IMR-90 (cell line): ENCODE results near the gene P2RX7. TPM values are rescaled to one million over a fixed set of nuclear protein-coding genes. Genes with fewer than 3 reads are reported as not detected.

Experiments
- ATAC-seq: fragments of 200-7000 bp; cut with Tn5 transposase; 2 replicates; pipeline ENCODE4 v1.9.1; 2020; ENCODE audit warnings: low read depth, mild to moderate bottlenecking, moderate library complexity
- BruUV-seq: library from RNA; stranded (reverse); fragments of 400-500 nt; replicated peaks from 2 replicates; lab custom pipeline; 2021; lab: Mats Ljungman, UMichigan
- CTCF ChIA-PET: fragments of 300-600 bp; formaldehyde crosslinking; extraction: SDS; loops from one replicate; lab custom pipeline; 2021; ENCODE audit warnings: antibody characterized with exemption; lab: Yijun Ruan, JAX
- POLR2A ChIA-PET: fragments of 300-600 bp; sonication (Branson Sonifier 250); formaldehyde crosslinking; loops from one replicate; lab custom pipeline; 2022; ENCODE audit warnings: antibody characterized with exemption; ENCODE audit not compliant: unreplicated experiment; lab: Charles Lee
- DNase-seq: peaks from one replicate; pipeline ENCODE4 v3.0.0; 2013
- H2AFZ ChIP-seq: replicated peaks from 2 replicates; pipeline ENCODE3; 2013; ENCODE audit warnings: low read length, mild to moderate bottlenecking; ENCODE audit not compliant: poor library complexity
- H2AK5ac ChIP-seq: 2 replicates; pipeline ENCODE4 v1.6.1; 2013; ENCODE audit warnings: low read depth, low read length, inconsistent platforms
- H2AK9ac ChIP-seq: replicated peaks from 2 replicates; pipeline ENCODE3; 2013; ENCODE audit warnings: mild to moderate bottlenecking, low read depth, low read length, moderate library complexity; ENCODE audit not compliant: poor library complexity
- H2BK120ac ChIP-seq: 2 replicates; pipeline ENCODE4 v1.6.1; 2013; ENCODE audit warnings: low read depth, low read length, inconsistent platforms
- H2BK15ac ChIP-seq: 3 replicates; pipeline ENCODE4 v1.6.1; 2013; ENCODE audit warnings: low read depth, low read length, inconsistent platforms
- H2BK20ac ChIP-seq: 2 replicates; pipeline ENCODE4 v1.6.1; 2013; ENCODE audit warnings: low read depth, mild to moderate bottlenecking, inconsistent platforms, low read length, moderate library complexity
- H2BK5ac ChIP-seq: 2 replicates; pipeline ENCODE4 v1.6.1; 2013; ENCODE audit warnings: mild to moderate bottlenecking, low read depth, low read length, inconsistent platforms; ENCODE audit not compliant: poor library complexity, severe bottlenecking
- H3K14ac ChIP-seq: replicated peaks from 2 replicates; pipeline ENCODE4 v1.6.1; 2013; ENCODE audit warnings: low read depth, low read length, inconsistent platforms
- H3K18ac ChIP-seq: 2 replicates; pipeline ENCODE4 v1.6.1; 2013; ENCODE audit warnings: low read depth, low read length, control low read depth
- H3K23ac ChIP-seq: 2 replicates; pipeline ENCODE4 v1.6.1; 2013; ENCODE audit warnings: low read depth, low read length, inconsistent platforms
- H3K27ac ChIP-seq: 2 replicates; pipeline ENCODE4 v1.5.1; 2013; ENCODE audit warnings: mild to moderate bottlenecking, control low read depth, low read length; ENCODE audit not compliant: insufficient read depth
- H3K27me3 ChIP-seq: 2 replicates; pipeline ENCODE4 v1.6.1; 2013; ENCODE audit warnings: low read length; ENCODE audit not compliant: control insufficient read depth, insufficient read depth
- H3K36me3 ChIP-seq: 2 replicates; pipeline ENCODE4 v1.6.1; 2013; ENCODE audit warnings: low read length, mixed read lengths; ENCODE audit not compliant: control insufficient read depth, insufficient read depth
- H3K4ac ChIP-seq: 2 replicates; pipeline ENCODE4 v1.6.1; 2013; ENCODE audit warnings: low read depth, low read length, inconsistent platforms
- H3K4me1 ChIP-seq: 2 replicates; pipeline ENCODE4 v1.6.1; 2013; ENCODE audit warnings: low read length, mixed read lengths; ENCODE audit not compliant: control insufficient read depth, insufficient read depth
- H3K4me2 ChIP-seq: 2 replicates; pipeline ENCODE4 v1.6.1; 2013; ENCODE audit warnings: low read depth, mild to moderate bottlenecking, control low read depth, low read length, moderate library complexity
- H3K4me3 ChIP-seq: 2 replicates; pipeline ENCODE4 v1.5.1; 2013; ENCODE audit warnings: low read depth, mild to moderate bottlenecking, control low read depth, low read length, moderate library complexity; ENCODE audit not compliant: insufficient read depth
- H3K56ac ChIP-seq: 2 replicates; pipeline ENCODE4 v1.6.1; 2013; ENCODE audit warnings: low read length, inconsistent platforms; ENCODE audit not compliant: insufficient read depth; ENCODE audit errors: extremely low read depth
- H3K79me1 ChIP-seq, 2 experiments: 2 replicates each; pipeline ENCODE4 v1.6.1; 2013; ENCODE audit warnings: low read length in 2 of 2, inconsistent platforms in 1 of 2, low read depth in 1 of 2
- H3K9ac ChIP-seq: 2 replicates; pipeline ENCODE4 v1.6.1; 2013; ENCODE audit warnings: low read depth, low read length, control low read depth
- H3K9me1 ChIP-seq: 2 replicates; pipeline ENCODE4 v1.6.1; 2013; ENCODE audit warnings: low read length, inconsistent platforms; ENCODE audit not compliant: insufficient read depth
- H3K9me3 ChIP-seq: 2 replicates; pipeline ENCODE4 v1.6.1; 2013; ENCODE audit warnings: low read length; ENCODE audit not compliant: control insufficient read depth, insufficient read depth
- H4K20me1 ChIP-seq: 2 replicates; pipeline ENCODE4 v1.6.1; 2013; ENCODE audit warnings: low read length, inconsistent platforms; ENCODE audit not compliant: insufficient read depth
- H4K5ac ChIP-seq: 2 replicates; pipeline ENCODE4 v1.6.1; 2013; ENCODE audit warnings: mild to moderate bottlenecking, low read depth, low read length, control low read depth
- H4K8ac ChIP-seq, 2 experiments: 2 replicates each; pipeline ENCODE4 v1.6.1; 2013; ENCODE audit warnings: low read depth in 2 of 2, low read length in 2 of 2, control low read depth in 1 of 2, inconsistent platforms in 1 of 2
- H4K91ac ChIP-seq: 2 replicates; pipeline ENCODE4 v1.6.1; 2013; ENCODE audit warnings: low read depth, low read length, inconsistent platforms; ENCODE audit not compliant: insufficient read depth
- BHLHE40 ChIP-seq: fragments of 150-350 bp; IDR thresholded peaks from 2 replicates; pipeline ENCODE4 v1.6.1; 2016; ENCODE audit warnings: mild to moderate bottlenecking, low read depth, low read length
- CHD1 ChIP-seq: IDR thresholded peaks from 2 replicates; pipeline ENCODE4 v1.6.1; 2012; ENCODE audit warnings: low read depth, low read length, improper control_type of control experiment
- FOS ChIP-seq: fragments of 150-350 bp; IDR thresholded peaks from 2 replicates; pipeline ENCODE4 v1.6.1; 2016; ENCODE audit warnings: low read depth, low read length
- MAFK ChIP-seq: IDR thresholded peaks from 2 replicates; pipeline ENCODE4 v1.6.1; 2012; ENCODE audit warnings: low read depth, low read length, improper control_type of control experiment
- MXI1 ChIP-seq: IDR thresholded peaks from 2 replicates; pipeline ENCODE4 v1.6.1; 2012; ENCODE audit warnings: low read depth, mild to moderate bottlenecking, low read length, moderate library complexity, borderline replicate concordance
- NFE2L2 ChIP-seq: fragments of 150-350 bp; IDR thresholded peaks from 2 replicates; pipeline ENCODE4 v1.6.1; 2016; ENCODE audit warnings: low read depth, mild to moderate bottlenecking, low read length
- RAD21 ChIP-seq: IDR thresholded peaks from 2 replicates; pipeline ENCODE4 v1.6.1; 2012; ENCODE audit warnings: low read length, improper control_type of control experiment
- RCOR1 ChIP-seq: IDR thresholded peaks from 2 replicates; pipeline ENCODE4 v1.6.1; 2012; ENCODE audit warnings: mild to moderate bottlenecking, low read length, improper control_type of control experiment; ENCODE audit not compliant: insufficient replicate concordance
- RFX5 ChIP-seq: IDR thresholded peaks from 2 replicates; pipeline ENCODE4 v1.8.0; 2012; ENCODE audit warnings: low read depth, mild to moderate bottlenecking, low read length, moderate library complexity
- SMC3 ChIP-seq: fragments of 150-350 bp; IDR thresholded peaks from 2 replicates; pipeline ENCODE4 v1.6.1; 2016; ENCODE audit warnings: low read depth, mild to moderate bottlenecking, antibody characterized with exemption, low read length, moderate library complexity
- WGBS, 2 experiments: methylation state at CpG; one replicate each; pipeline versions ENCODE4 v1.1.5 to v1.1.7; 2013; ENCODE audit warnings: missing lambda C conversion rate in 2 of 2; ENCODE audit not compliant: insufficient read length in 1 of 2; ENCODE audit errors: extremely low coverage in 2 of 2; 5-methylcytosine and 5-hydroxymethylcytosine counted together
- dilution Hi-C: fragments of 300-500 bp; cut with HindIII; formaldehyde crosslinking; loops from one replicate; pipeline ENCODE4 v1.14.3; 2018; ENCODE audit warnings: low sequenced_read_pairs; ENCODE audit not compliant: unreplicated experiment
- in situ Hi-C: fragments of 300-500 bp; cut with MboI; formaldehyde crosslinking; loops from 3 replicates; pipeline ENCODE4 v1.14.3; 2019; ENCODE audit warnings: low sequenced_read_pairs, inconsistent platforms, mixed read lengths
- intact Hi-C: fragments of 100-400 bp; cut with micrococcal nuclease; formaldehyde crosslinking; loops from 2 replicates; pipeline ENCODE4 v1.10.0; 2022
- polyA plus RNA-seq, 3 experiments: library from polyadenylated mRNA; depleted of rRNA; stranded (reverse); fragments of >200 nt; gene quantifications; 2 replicates each; pipeline ENCODE4 v1.2.3, GENCODE V29; 2012; ENCODE audit warnings: low replicate concordance in 1 of 3
- total RNA-seq: library from RNA; depleted of rRNA; stranded (reverse); fragments of >200 nt; gene quantifications from 2 replicates; pipeline ENCODE4 v1.2.3, GENCODE V29; 2012
- TF ChIP-seq, protein P1 (sequence below): fragments of 150-350 bp; IDR thresholded peaks from 2 replicates; pipeline ENCODE4 v1.6.1; 2017; ENCODE audit warnings: mild to moderate bottlenecking, antibody characterized with exemption, low read length, low read depth

Gene P2RX7
- total and polyA plus RNA-seq, 2 of the 4 experiments (the other 2 are of a cell fraction), result 0.07 to 0.18 TPM

GRCh38 chr12:121219353-121219986 is 86.8 kb downstream of the P2RX7 start:
- Histone ChIP-seq H3K27ac (no peak overlapping the region), H2AK9ac (no peak overlapping the region), H3K9ac (no peak overlapping the region), H3K14ac (no peak overlapping the region), H3K4ac (no peak overlapping the region), H2BK15ac (no peak overlapping the region), H3K27me3 (no peaks in the 10 kb centered on the region), H3K4me3 (no peak overlapping the region), H3K18ac (no peak overlapping the region), H2BK5ac (no peak overlapping the region), H3K4me1 (peaks cover 2% of the 10 kb centered on the region; the same call in 1 of the 2 replicates), H2AFZ (no peak overlapping the region), H3K36me3 (peaks cover 4% of the 10 kb centered on the region; the same call in 1 of the 2 replicates), H3K9me3 (no peaks in the 10 kb centered on the region), H4K8ac (no peak overlapping the region), H2BK20ac (no peak overlapping the region), H2AK5ac (no peak overlapping the region), H3K79me1 (peaks cover 0 to 14% of the 10 kb centered on the region in 2 experiments; a peak in 1 of 4 replicates), H3K23ac (no peak overlapping the region), H4K20me1 (no peaks in the 10 kb centered on the region), H2BK120ac (no peak overlapping the region), H4K91ac (no peak overlapping the region), H3K56ac (no peak overlapping the region), H3K4me2 (no peak overlapping the region), H4K5ac (no peak overlapping the region), H3K9me1 (0 out of 2 replicates have a peak, but pooled peaks cover 3% of the 10 kb centered on the region)
- BruUV-seq, result no TSS peak
- dilution Hi-C loops, result no loop called here
- in situ Hi-C loops, result no loop called here
- intact Hi-C loops, result no loop called here
- 95 to 100% methylated on average over 1 to 3 of the region's 3 CpGs for WGBS, 2 experiments
- POLR2A ChIA-PET, result no interaction called here
- no peak for ATAC-seq
- no peak for DNase-seq
- no peak for TF ChIP-seq RAD21
- no peak for TF ChIP-seq CHD1
- no peak for TF ChIP-seq RFX5
- no peak for TF ChIP-seq FOS
- TF ChIP-seq NFE2L2, result no peak
- no peak for TF ChIP-seq RCOR1
- no peak for TF ChIP-seq MAFK
- TF ChIP-seq SMC3, result no peak
- TF ChIP-seq, protein P1, sequence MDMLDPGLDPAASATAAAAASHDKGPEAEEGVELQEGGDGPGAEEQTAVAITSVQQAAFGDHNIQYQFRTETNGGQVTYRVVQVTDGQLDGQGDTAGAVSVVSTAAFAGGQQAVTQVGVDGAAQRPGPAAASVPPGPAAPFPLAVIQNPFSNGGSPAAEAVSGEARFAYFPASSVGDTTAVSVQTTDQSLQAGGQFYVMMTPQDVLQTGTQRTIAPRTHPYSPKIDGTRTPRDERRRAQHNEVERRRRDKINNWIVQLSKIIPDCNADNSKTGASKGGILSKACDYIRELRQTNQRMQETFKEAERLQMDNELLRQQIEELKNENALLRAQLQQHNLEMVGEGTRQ, result no peak
- TF ChIP-seq MXI1, result no peak
- no peak for TF ChIP-seq BHLHE40
- CTCF ChIA-PET, result no interaction called here
